ENCODE results near the gene TMEM232. TPM values are rescaled to one million over a fixed set of nuclear protein-coding genes. Genes with fewer than 3 reads are reported as not detected.

TMEM232 gene
- total and polyA plus RNA-seq, 9 of the 15 experiments (the other 6 are each of a cell fraction or from before 2014, with no cell fraction given) = 0.09 to 2.2 (median 0.41) TPM

- FAIRE-seq = no peak
- intact Hi-C loops (cut with micrococcal nuclease) (no loop called here), in situ Hi-C loops (cut with MboI) (no loop called here)
- no peak overlapping the region for H3K27ac ChIP-seq (ENCODE audit: extremely low read depth, low read depth, low read length)
- H4K20me1 ChIP-seq (replicated peaks; ENCODE audit: control insufficient read depth, insufficient read depth, low read length) = no peaks in the 10 kb centered on the region
- no peaks in the 10 kb centered on the region for H3K27me3 ChIP-seq (ENCODE audit: control insufficient read depth in 2 of 2, insufficient read depth in 2 of 2, low read length in 2 of 2)
- WGBS (ENCODE audit: insufficient coverage, low coverage, missing lambda C conversion rate) = 0% methylated on average over 4 of the region's 4 CpGs
- no peak overlapping the region for H2AFZ ChIP-seq (ENCODE audit: low read depth, low read length)
- no TSS peak for BruUV-seq (replicated peaks)
- H3K4me3 ChIP-seq = no peak overlapping the region
- POLR2A ChIA-PET = no interaction called here
- H3K79me2 ChIP-seq (ENCODE audit: control insufficient read depth, insufficient read depth, low read length) = no peaks in the 10 kb centered on the region
- no peak for DNase-seq (ENCODE audit: extremely low read depth in 1 of 4, low spot score in 3 of 4)
- H3K4me2 ChIP-seq (ENCODE audit: insufficient read depth, low read length) = no peak overlapping the region
- no peaks in the 10 kb centered on the region; the same call in none of the 2 replicates for H3K9me3 ChIP-seq (replicated peaks; ENCODE audit: control insufficient read depth, insufficient read depth, low read depth, low read length)
- no peak for ATAC-seq
- H3K4me1 ChIP-seq (replicated peaks in 1 of 2; ENCODE audit: control insufficient read depth in 2 of 2, insufficient read depth in 2 of 2, low read length in 2 of 2) = no peaks in the 10 kb centered on the region
- H3K9ac ChIP-seq (ENCODE audit: insufficient read depth in 1 of 2, low read depth in 2 of 2, low read length in 2 of 2) = no peak overlapping the region
- no peaks in the 10 kb centered on the region for H3K36me3 ChIP-seq (ENCODE audit: control insufficient read depth, insufficient read depth, low read length)
- CTCF ChIA-PET (ENCODE audit: low intra/inter-chr PET ratio) = interaction anchor here (0.6 kb wide), 1 partner anchor 15 kb away, joined by 3 read pairs; no protein-coding TSS in a partner anchor
- H3K9me1 ChIP-seq (ENCODE audit: control insufficient read depth, insufficient read depth, low read length) = no peaks in the 10 kb centered on the region
- TF ChIP-seq RHOXF2B (CRISPR knock-in tag; conservative IDR thresholded peaks at IDR 0.05) = no peak
- TF ChIP-seq NR1H2 (CRISPR knock-in tag; IDR thresholded peaks at IDR 0.05) = no peak
- no peak for TF ChIP-seq ZNF175 (CRISPR knock-in tag; IDR thresholded peaks at IDR 0.05; ENCODE audit: low read depth)
- no peak for TF ChIP-seq ZBTB34 (CRISPR knock-in tag; IDR thresholded peaks at IDR 0.05)
- no peak for TF ChIP-seq ERF (CRISPR knock-in tag; IDR thresholded peaks at IDR 0.05)
- no peak for TF ChIP-seq DMBX1 (CRISPR knock-in tag; IDR thresholded peaks at IDR 0.05; ENCODE audit: borderline replicate concordance)
- no peak for TF ChIP-seq NFXL1 (CRISPR knock-in tag; IDR thresholded peaks at IDR 0.05)
- no peak for TF ChIP-seq MEF2A (IDR thresholded peaks at IDR 0.05; ENCODE audit: control insufficient read depth, low read depth, low read length)
- TF ChIP-seq TAL1 (IDR thresholded peaks at IDR 0.05) = no peak
- no peak for TF ChIP-seq STAT5A (IDR thresholded peaks at IDR 0.05; ENCODE audit: borderline replicate concordance, low read length)
- TF ChIP-seq ZNF512 (tag; IDR thresholded peaks at IDR 0.05) = no peak
- no peak for TF ChIP-seq NCOA2 (IDR thresholded peaks at IDR 0.05; ENCODE audit: partially characterized antibody in 2 of 2)
Observed at GRCh38 chr5:110460837-110461236, 265.6 kb downstream of the TMEM232 start.
